ENCODE measurements around the gene DAAM2.

DAAM2 gene

GRCh38 chr6:39891976-39892375 lies 99.8 kb downstream of the DAAM2 start:
- no peak for DNase-seq

GRCh38 chr6:39892490-39893129 lies 100.4 kb downstream of the DAAM2 start:
- peak; percentile 59 for DNase-seq

GRCh38 chr6:39893286-39893685 lies 101.1 kb downstream of the DAAM2 start:
- no peak for DNase-seq

GRCh38 chr6:39896701-39897100 lies 104.5 kb downstream of the DAAM2 start:
- no peak for DNase-seq

- DNase-seq, result no peak
Measured at GRCh38 chr6:39897698-39898097, 105.5 kb downstream of the DAAM2 start.

GRCh38 chr6:39898625-39899024 lies 106.4 kb downstream of the DAAM2 start:
- no peak for DNase-seq

- DNase-seq, result no peak
Measured at GRCh38 chr6:39899554-39900295, 107.5 kb downstream of the DAAM2 start.

- DNase-seq, result no peak
Measured at GRCh38 chr6:39901116-39901655, 109.0 kb downstream of the DAAM2 start.

GRCh38 chr6:39901670-39902069 lies 109.5 kb downstream of the DAAM2 start:
- no peak for DNase-seq

- DNase-seq, result no peak
Measured at GRCh38 chr6:39902136-39902535, 110.0 kb downstream of the DAAM2 start.

- peak; percentile 20 for DNase-seq
Measured at GRCh38 chr6:39902786-39903465, 110.8 kb downstream of the DAAM2 start.

GRCh38 chr6:39903656-39904055 lies 111.5 kb downstream of the DAAM2 start:
- no peak for DNase-seq

- no peak for DNase-seq
Measured at GRCh38 chr6:39904946-39905639, 112.9 kb downstream of the DAAM2 start.

- DNase-seq, result no peak
Measured at GRCh38 chr6:39905640-39905975, 113.4 kb downstream of the DAAM2 start.

- DNase-seq, result no peak
Measured at GRCh38 chr6:39906318-39906761, 114.2 kb downstream of the DAAM2 start.

GRCh38 chr6:39907871-39908575 lies 115.8 kb downstream of the DAAM2 start:
- no peak for DNase-seq

- no peak for DNase-seq
Measured at GRCh38 chr6:39908838-39909583, 116.8 kb downstream of the DAAM2 start.

GRCh38 chr6:39909701-39910100 lies 117.5 kb downstream of the DAAM2 start:
- no peak for DNase-seq

- DNase-seq, result no peak
Measured at GRCh38 chr6:39910164-39910563, 118.0 kb downstream of the DAAM2 start.

GRCh38 chr6:39910744-39911143 lies 118.6 kb downstream of the DAAM2 start:
- no peak for DNase-seq

GRCh38 chr6:39911513-39912125 lies 119.4 kb downstream of the DAAM2 start:
- DNase-seq, result no peak

Measured in NCI-H82 (cell line).